PC-3 (cell line): Measurements from ENCODE around the gene PSMF1. TPM values are rescaled to one million over a fixed set of nuclear protein-coding genes. Genes with fewer than 3 reads are reported as not detected.

ENCODE experiments used
- ATAC-seq: fragments of 200-7000 bp; cut with Tn5 transposase; 2 replicates; pipeline ENCODE4 v1.9.1; 2020; ENCODE audit warnings: mild to moderate bottlenecking, moderate library complexity
- BruUV-seq: library from RNA; stranded (reverse); fragments of 400-500 nt; replicated peaks from 2 replicates; lab custom pipeline; 2021; lab: Mats Ljungman, UMichigan
- CTCF ChIA-PET: fragments of 300-600 bp; sonication (Branson Sonifier 250); formaldehyde crosslinking; loops from one replicate; lab custom pipeline; 2022; ENCODE audit warnings: antibody characterized with exemption; lab: Charles Lee
- POLR2A ChIA-PET: fragments of 300-600 bp; sonication (Branson Sonifier 250); formaldehyde crosslinking; loops from one replicate; lab custom pipeline; 2022; ENCODE audit warnings: antibody characterized with exemption; ENCODE audit not compliant: unreplicated experiment; lab: Charles Lee
- DNase-seq: peaks from one replicate; pipeline ENCODE4 v3.0.0-alpha.2; 2015
- H2AFZ ChIP-seq: fragments of 300-600 bp; sonication (generic); 2 replicates; pipeline ENCODE4 v1.6.0; 2016; ENCODE audit warnings: antibody characterized with exemption, low read length
- H3F3A ChIP-seq: fragments of 300-600 bp; sonication (generic); one replicate; pipeline ENCODE4 v1.6.0; 2017; ENCODE audit warnings: antibody characterized with exemption, low read length, control low read depth, mild to moderate bottlenecking; ENCODE audit not compliant: unreplicated experiment
- H3K27ac ChIP-seq: fragments of 300-600 bp; sonication (generic); 2 replicates; pipeline ENCODE4 v1.5.1; 2016; ENCODE audit warnings: mild to moderate bottlenecking, low read length
- H3K27me3 ChIP-seq: fragments of 300-600 bp; sonication (generic); 2 replicates; pipeline ENCODE4 v1.6.1; 2016; ENCODE audit warnings: low read length, mixed read lengths
- H3K36me3 ChIP-seq: fragments of 300-600 bp; sonication (generic); 2 replicates; pipeline ENCODE4 v1.6.1; 2016; ENCODE audit warnings: low read depth, mixed run types, low read length, mixed read lengths
- H3K4me1 ChIP-seq: fragments of 300-600 bp; sonication (generic); 2 replicates; pipeline ENCODE4 v1.5.1; 2016; ENCODE audit warnings: low read length; ENCODE audit not compliant: insufficient read depth
- H3K4me2 ChIP-seq: fragments of 300-600 bp; sonication (generic); 2 replicates; pipeline ENCODE4 v1.6.0; 2016; ENCODE audit warnings: low read length
- H3K4me3 ChIP-seq: fragments of 300-600 bp; sonication (generic); 2 replicates; pipeline ENCODE4 v1.5.1; 2016; ENCODE audit warnings: mild to moderate bottlenecking, low read length, mixed read lengths
- H3K79me2 ChIP-seq: fragments of 300-600 bp; sonication (generic); 2 replicates; pipeline ENCODE4 v1.6.1; 2017; ENCODE audit warnings: low read length, mixed read lengths
- H3K9ac ChIP-seq: fragments of 300-600 bp; sonication (generic); 2 replicates; pipeline ENCODE4 v1.6.0; 2016; ENCODE audit warnings: mild to moderate bottlenecking, low read length
- H3K9me2 ChIP-seq: fragments of 300-600 bp; sonication (generic); replicated peaks from 2 replicates; pipeline ENCODE4 v1.6.1; 2016; ENCODE audit warnings: mixed run types, low read length, mixed read lengths
- H3K9me3 ChIP-seq: fragments of 300-600 bp; sonication (generic); 2 replicates; pipeline ENCODE4 v1.6.1; 2016; ENCODE audit warnings: low read length, mixed read lengths
- H4K20me1 ChIP-seq: fragments of 300-600 bp; sonication (generic); 2 replicates; pipeline ENCODE4 v1.6.1; 2016; ENCODE audit warnings: low read length, mixed read lengths
- CTCF ChIP-seq: fragments of 300-600 bp; sonication (generic); conservative IDR thresholded peaks from 2 replicates; pipeline ENCODE4 v1.5.1; 2017; ENCODE audit warnings: antibody characterized with exemption, low read depth, mild to moderate bottlenecking, low read length
- EZH2 ChIP-seq: fragments of 300-600 bp; sonication (generic); IDR thresholded peaks from one replicate; pipeline ENCODE4 v1.6.1; 2017; ENCODE audit warnings: antibody characterized with exemption, mild to moderate bottlenecking, low read length; ENCODE audit not compliant: unreplicated experiment
- EZH2phosphoT487 ChIP-seq: fragments of 300-600 bp; sonication (generic); IDR thresholded peaks from 2 replicates; pipeline ENCODE4 v1.6.1; 2018; ENCODE audit warnings: mild to moderate bottlenecking, antibody characterized with exemption, low read length, borderline replicate concordance
- intact Hi-C: fragments of 100-400 bp; cut with micrococcal nuclease; formaldehyde crosslinking; loops from 2 replicates; pipeline ENCODE4 v1.9.0; 2023
- total RNA-seq: library from RNA; depleted of rRNA; stranded (reverse); fragments of >200 nt; gene quantifications from 2 replicates; pipeline ENCODE4 v1.2.3, GENCODE V29; 2014

PSMF1 gene
- total RNA-seq, 1 experiment from 2014 or later: 60.8 TPM

GRCh38 chr20:1154691-1155090 lies 36.3 kb downstream of the PSMF1 start:
- Histone ChIP-seq H3K79me2 (peaks cover 12% of the 10 kb centered on the region; the same call in 1 of the 2 replicates), H3K4me1 (no peaks in the 10 kb centered on the region), H3K9ac (no peak overlapping the region), H3K9me2 (no peaks in the 10 kb centered on the region), H4K20me1 (0 out of 2 replicates have a peak, but pooled peaks cover 11% of the 10 kb centered on the region), H3K27me3 (no peaks in the 10 kb centered on the region), H2AFZ (no peak overlapping the region), H3K27ac (no peak overlapping the region), H3K4me2 (no peak overlapping the region), H3K36me3 (peaks cover 53% of the 10 kb centered on the region), H3K4me3 (no peak overlapping the region), H3F3A (no peaks in the 10 kb centered on the region), H3K9me3 (no peaks in the 10 kb centered on the region)
- ATAC-seq (no peak), DNase-seq (no peak)
- intact Hi-C loops: no loop called here
- BruUV-seq: no TSS peak
- ChIA-PET CTCF (no interaction called here), POLR2A (no interaction called here)
- TF ChIP-seq EZH2phosphoT487: no peak
- TF ChIP-seq EZH2: no peak
- TF ChIP-seq CTCF: no peak

DNA sequence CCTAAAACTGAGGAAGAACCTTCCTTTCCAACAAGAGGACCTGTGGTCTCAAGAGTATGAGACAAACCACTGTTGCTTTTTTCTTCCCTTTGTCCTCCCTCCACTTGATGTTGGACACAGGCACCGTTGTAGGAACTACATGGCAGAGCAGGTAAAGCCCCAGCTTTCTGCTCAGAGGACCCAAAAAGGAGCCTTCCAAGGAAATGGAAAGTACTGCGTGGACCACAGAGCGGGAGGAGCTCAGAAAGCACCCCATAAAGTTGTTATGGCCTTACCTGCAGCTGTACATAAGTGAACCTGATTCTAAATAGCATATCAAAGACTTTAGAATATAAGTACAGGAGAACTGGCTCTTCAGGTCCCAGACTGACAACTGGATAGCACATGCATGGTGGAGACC lies 36.9 kb downstream of the PSMF1 start:
- Histone ChIP-seq H3K27me3 (no peaks in the 10 kb centered on the region), H3K79me2 (peaks cover 12% of the 10 kb centered on the region; the same call in 1 of the 2 replicates), H3K4me1 (no peaks in the 10 kb centered on the region), H3K36me3 (peaks cover 58% of the 10 kb centered on the region), H3K27ac (no peak overlapping the region), H3K9ac (no peak overlapping the region), H2AFZ (no peak overlapping the region), H3K9me3 (no peaks in the 10 kb centered on the region), H3K4me3 (no peak overlapping the region), H3K9me2 (no peaks in the 10 kb centered on the region), H3F3A (no peaks in the 10 kb centered on the region), H3K4me2 (no peak overlapping the region), H4K20me1 (0 out of 2 replicates have a peak, but pooled peaks cover 11% of the 10 kb centered on the region)
- TF ChIP-seq CTCF (no peak), EZH2phosphoT487 (no peak), EZH2 (no peak)
- intact Hi-C loops: no loop called here
- ChIA-PET POLR2A (no interaction called here), CTCF (no interaction called here)
- ATAC-seq (no peak), DNase-seq (no peak)
- BruUV-seq: no TSS peak

DNA sequence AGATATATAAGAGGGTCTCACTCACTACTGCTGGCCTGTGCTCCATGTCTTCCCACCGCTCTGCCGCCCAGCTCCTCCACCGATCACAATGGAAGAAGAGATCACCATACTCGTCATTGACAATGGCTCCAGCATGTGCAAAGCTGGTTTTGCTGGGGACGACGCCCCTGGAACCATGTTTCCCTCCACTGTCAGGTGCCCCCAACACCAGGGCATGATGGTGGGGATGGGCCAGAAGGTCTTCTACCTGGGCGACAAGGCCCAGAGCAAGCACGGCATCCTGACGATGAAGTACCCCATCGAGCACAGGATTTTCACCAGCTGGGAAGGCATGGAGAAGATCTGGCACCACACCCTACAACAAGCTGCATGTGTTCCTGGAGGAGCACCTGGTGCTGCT lies 42.1 kb downstream of the PSMF1 start:
- Histone ChIP-seq H3K9me3 (no peaks in the 10 kb centered on the region), H3K27me3 (no peaks in the 10 kb centered on the region), H3F3A (no peaks in the 10 kb centered on the region), H3K9me2 (no peaks in the 10 kb centered on the region), H3K4me2 (no peak overlapping the region), H3K4me3 (no peak overlapping the region), H3K36me3 (peaks cover 57% of the 10 kb centered on the region), H4K20me1 (no peaks in the 10 kb centered on the region), H3K27ac (no peak overlapping the region), H3K9ac (no peak overlapping the region), H2AFZ (no peak overlapping the region), H3K79me2 (no peaks in the 10 kb centered on the region), H3K4me1 (no peaks in the 10 kb centered on the region)
- TF ChIP-seq EZH2phosphoT487 (no peak), CTCF (no peak), EZH2 (no peak)
- ChIA-PET CTCF (no interaction called here), POLR2A (no interaction called here)
- DNase-seq (no peak), ATAC-seq (no peak)
- intact Hi-C loops: no loop called here
- BruUV-seq: no TSS peak
